A549 (cell line): ENCODE data around the gene CDK14.
A peak's percentile ranks its signal among the peaks of the same experiment; 100 is the strongest.

Source experiments
- CHD2 ChIP-seq: fragments of 150-350 bp; IDR thresholded peaks from 2 replicates; pipeline ENCODE4 v1.6.1; 2014; ENCODE audit warnings: low read length; ENCODE audit not compliant: partially characterized antibody
- CTCF ChIP-seq: fragments of >200 bp; sonication (Bioruptor Twin); formaldehyde crosslinking; IDR thresholded peaks from 3 replicates; pipeline ENCODE4 v1.5.1; 2016
- MAFK ChIP-seq: fragments of 450-650 bp; IDR thresholded peaks from 2 replicates; pipeline ENCODE4 v1.6.1; 2014; ENCODE audit not compliant: partially characterized antibody
- RARB ChIP-seq: fragments of 250-450 bp; sonication (Bioruptor Pico); IDR thresholded peaks from 2 replicates; pipeline ENCODE4 v1.8.0; 2021; ENCODE audit warnings: mild to moderate bottlenecking, moderate library complexity
- USF2 ChIP-seq: fragments of 450-650 bp; IDR thresholded peaks from 2 replicates; pipeline ENCODE4 v1.6.1; 2014; ENCODE audit warnings: antibody characterized with exemption
- TF ChIP-seq, protein P1 (sequence below): fragments of 200-600 bp; sonication (generic); IDR thresholded peaks from 2 replicates; pipeline ENCODE4 v1.6.1; 2016; ENCODE audit warnings: antibody characterized with exemption, mild to moderate bottlenecking, moderate library complexity

- peak; percentile 42 for TF ChIP-seq CTCF
- TF ChIP-seq, protein P1, sequence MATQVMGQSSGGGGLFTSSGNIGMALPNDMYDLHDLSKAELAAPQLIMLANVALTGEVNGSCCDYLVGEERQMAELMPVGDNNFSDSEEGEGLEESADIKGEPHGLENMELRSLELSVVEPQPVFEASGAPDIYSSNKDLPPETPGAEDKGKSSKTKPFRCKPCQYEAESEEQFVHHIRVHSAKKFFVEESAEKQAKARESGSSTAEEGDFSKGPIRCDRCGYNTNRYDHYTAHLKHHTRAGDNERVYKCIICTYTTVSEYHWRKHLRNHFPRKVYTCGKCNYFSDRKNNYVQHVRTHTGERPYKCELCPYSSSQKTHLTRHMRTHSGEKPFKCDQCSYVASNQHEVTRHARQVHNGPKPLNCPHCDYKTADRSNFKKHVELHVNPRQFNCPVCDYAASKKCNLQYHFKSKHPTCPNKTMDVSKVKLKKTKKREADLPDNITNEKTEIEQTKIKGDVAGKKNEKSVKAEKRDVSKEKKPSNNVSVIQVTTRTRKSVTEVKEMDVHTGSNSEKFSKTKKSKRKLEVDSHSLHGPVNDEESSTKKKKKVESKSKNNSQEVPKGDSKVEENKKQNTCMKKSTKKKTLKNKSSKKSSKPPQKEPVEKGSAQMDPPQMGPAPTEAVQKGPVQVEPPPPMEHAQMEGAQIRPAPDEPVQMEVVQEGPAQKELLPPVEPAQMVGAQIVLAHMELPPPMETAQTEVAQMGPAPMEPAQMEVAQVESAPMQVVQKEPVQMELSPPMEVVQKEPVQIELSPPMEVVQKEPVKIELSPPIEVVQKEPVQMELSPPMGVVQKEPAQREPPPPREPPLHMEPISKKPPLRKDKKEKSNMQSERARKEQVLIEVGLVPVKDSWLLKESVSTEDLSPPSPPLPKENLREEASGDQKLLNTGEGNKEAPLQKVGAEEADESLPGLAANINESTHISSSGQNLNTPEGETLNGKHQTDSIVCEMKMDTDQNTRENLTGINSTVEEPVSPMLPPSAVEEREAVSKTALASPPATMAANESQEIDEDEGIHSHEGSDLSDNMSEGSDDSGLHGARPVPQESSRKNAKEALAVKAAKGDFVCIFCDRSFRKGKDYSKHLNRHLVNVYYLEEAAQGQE: no peak
- no peak for TF ChIP-seq RARB (CRISPR knock-in tag)
- TF ChIP-seq MAFK: no peak
- no peak for TF ChIP-seq USF2
- TF ChIP-seq CHD2: no peak
Observed at GRCh38 chr7:91034459-91035368, 438.6 kb downstream of the CDK14 start.
